ENCODE measurements around the gene BRD4.
"Not testable (repeated sequence)": the region's sequence is repeated elsewhere in the genome, so short reads cannot be mapped to it uniquely, and the experiment has no call there.

Gene BRD4

GRCh38 chr19:15360015-15360414, 27.7 kb upstream of the BRD4 start:
- H3K36me3 ChIP-seq (ENCODE audit: control insufficient read depth, insufficient read depth, low read length), result peaks cover 75% of the 10 kb centered on the region
- not testable (repeated sequence) for H3K27ac ChIP-seq (ENCODE audit: low read depth, low read length, severe bottlenecking); H3K9me3 ChIP-seq (ENCODE audit: control insufficient read depth, low read length); H3K4me3 ChIP-seq (ENCODE audit: extremely low read depth, insufficient read depth, low read length, poor library complexity, severe bottlenecking); H3K4me1 ChIP-seq (ENCODE audit: control insufficient read depth, insufficient read depth, low read length, poor library complexity, severe bottlenecking)
- 80 to 100% methylated on average over 1 of the region's 4 CpGs for WGBS, 2 experiments (ENCODE audit: insufficient coverage in 2 of 2)

DNA sequence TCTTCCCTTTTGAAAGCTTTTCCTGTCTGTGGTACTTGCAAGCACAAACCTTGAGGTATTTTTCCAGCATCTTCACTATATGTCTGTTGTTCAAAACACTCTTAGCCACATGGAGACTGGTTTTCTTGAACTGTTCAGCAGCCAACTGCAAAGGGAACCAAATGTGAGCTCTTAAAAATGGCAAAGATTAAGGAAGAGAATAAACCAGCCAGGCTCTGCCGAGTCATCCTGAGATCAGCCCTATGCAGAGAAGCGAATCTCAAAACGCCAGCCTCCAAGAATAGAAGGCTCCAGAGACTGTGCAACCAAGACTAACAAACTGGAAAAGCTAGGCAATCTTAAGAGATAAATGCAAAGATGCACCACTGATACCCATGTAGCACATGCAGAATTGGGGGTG, 26.6 kb upstream of the BRD4 start:
- H3K4me1 ChIP-seq (ENCODE audit: control insufficient read depth, insufficient read depth, low read length, poor library complexity, severe bottlenecking), result no peaks in the 10 kb centered on the region
- no peak overlapping the region for H3K4me3 ChIP-seq (ENCODE audit: extremely low read depth, insufficient read depth, low read length, poor library complexity, severe bottlenecking)
- H3K27ac ChIP-seq (ENCODE audit: low read depth, low read length, severe bottlenecking), result peak overlapping the region; percentile 47
- 97 to 100% methylated on average over 3 of the region's 3 CpGs for WGBS, 2 experiments (ENCODE audit: insufficient coverage in 2 of 2)
- no peaks in the 10 kb centered on the region for H3K9me3 ChIP-seq (ENCODE audit: control insufficient read depth, low read length)
- peaks cover 79% of the 10 kb centered on the region for H3K36me3 ChIP-seq (ENCODE audit: control insufficient read depth, insufficient read depth, low read length)

DNA sequence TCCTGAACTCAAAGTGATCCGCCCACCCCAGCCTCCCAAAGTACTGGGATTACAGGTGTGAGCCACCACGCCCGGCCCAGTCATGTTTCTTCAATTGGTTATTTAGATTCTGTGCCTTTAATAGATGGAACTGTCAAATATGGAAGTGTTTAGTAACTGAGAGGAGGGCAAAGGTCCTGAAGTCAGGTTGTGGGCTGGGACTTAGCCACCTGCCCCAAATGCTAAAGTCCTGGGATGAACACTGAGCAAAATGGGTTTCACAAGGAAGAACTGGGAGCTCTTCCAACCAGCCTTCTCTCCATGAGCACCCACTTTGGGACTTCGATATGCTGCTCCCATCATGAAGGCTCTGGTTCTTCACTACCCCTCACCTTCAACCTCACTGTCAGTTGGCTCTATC, 25.6 kb upstream of the BRD4 start:
- WGBS, 2 experiments (ENCODE audit: insufficient coverage in 2 of 2), result 96 to 97% methylated on average over 3 to 4 of the region's 4 CpGs
- no peaks in the 10 kb centered on the region for H3K9me3 ChIP-seq (ENCODE audit: control insufficient read depth, low read length)
- H3K36me3 ChIP-seq (ENCODE audit: control insufficient read depth, insufficient read depth, low read length), result peaks cover 88% of the 10 kb centered on the region
- no peak overlapping the region for H3K27ac ChIP-seq (ENCODE audit: low read depth, low read length, severe bottlenecking)
- no peaks in the 10 kb centered on the region for H3K4me1 ChIP-seq (ENCODE audit: control insufficient read depth, insufficient read depth, low read length, poor library complexity, severe bottlenecking)
- H3K4me3 ChIP-seq (ENCODE audit: extremely low read depth, insufficient read depth, low read length, poor library complexity, severe bottlenecking), result no peak overlapping the region

GRCh38 chr19:15354566-15355296, 22.4 kb upstream of the BRD4 start:
- Histone ChIP-seq H3K4me1 (ENCODE audit: control insufficient read depth, insufficient read depth, low read length, poor library complexity, severe bottlenecking) (no peaks in the 10 kb centered on the region), H3K9me3 (ENCODE audit: control insufficient read depth, low read length) (no peaks in the 10 kb centered on the region), H3K27ac (ENCODE audit: low read depth, low read length, severe bottlenecking) (no peak overlapping the region), H3K36me3 (ENCODE audit: control insufficient read depth, insufficient read depth, low read length) (peaks cover 72% of the 10 kb centered on the region), H3K4me3 (ENCODE audit: extremely low read depth, insufficient read depth, low read length, poor library complexity, severe bottlenecking) (no peak overlapping the region)
- WGBS, 2 experiments (ENCODE audit: insufficient coverage in 2 of 2), result 97 to 98% methylated on average over 27 of the region's 27 CpGs

DNA sequence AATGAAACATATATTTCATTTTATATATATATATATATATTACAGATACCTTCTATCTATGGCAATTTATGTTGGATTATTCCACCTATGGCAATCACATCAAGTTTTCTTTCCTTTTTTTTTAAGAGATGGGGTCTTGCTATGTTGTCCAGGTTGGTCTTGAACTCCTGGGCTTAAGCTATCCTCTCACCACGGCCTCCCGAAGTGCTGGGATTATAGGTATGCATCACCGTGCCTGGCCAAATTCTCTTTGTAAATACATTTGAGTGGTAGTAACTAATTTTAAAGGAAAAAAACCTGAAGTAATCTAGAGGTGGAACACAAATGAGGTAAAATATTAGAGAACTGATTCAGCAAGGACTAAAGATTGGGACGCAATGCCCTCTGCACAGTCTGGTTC, 21.6 kb upstream of the BRD4 start:
- 92 to 100% methylated on average over 1 of the region's 4 CpGs for WGBS, 2 experiments (ENCODE audit: insufficient coverage in 2 of 2)
- peaks cover 64% of the 10 kb centered on the region for H3K36me3 ChIP-seq (ENCODE audit: control insufficient read depth, insufficient read depth, low read length)
- H3K4me1 ChIP-seq (ENCODE audit: control insufficient read depth, insufficient read depth, low read length, poor library complexity, severe bottlenecking), result no peaks in the 10 kb centered on the region
- H3K9me3 ChIP-seq (ENCODE audit: control insufficient read depth, low read length), result no peaks in the 10 kb centered on the region
- no peak overlapping the region for H3K4me3 ChIP-seq (ENCODE audit: extremely low read depth, insufficient read depth, low read length, poor library complexity, severe bottlenecking)
- no peak overlapping the region for H3K27ac ChIP-seq (ENCODE audit: low read depth, low read length, severe bottlenecking)

- whole genome bisulfite sequencing, 2 experiments (ENCODE audit: insufficient coverage in 2 of 2), result 94 to 100% methylated on average over 6 to 7 of the region's 8 CpGs
- not testable (repeated sequence) for H3K9me3 ChIP-seq (ENCODE audit: control insufficient read depth, low read length); H3K4me3 ChIP-seq (ENCODE audit: extremely low read depth, insufficient read depth, low read length, poor library complexity, severe bottlenecking); H3K4me1 ChIP-seq (ENCODE audit: control insufficient read depth, insufficient read depth, low read length, poor library complexity, severe bottlenecking); H3K27ac ChIP-seq (ENCODE audit: low read depth, low read length, severe bottlenecking)
- H3K36me3 ChIP-seq (ENCODE audit: control insufficient read depth, insufficient read depth, low read length), result peaks cover 50% of the 10 kb centered on the region
Observed at GRCh38 chr19:15352535-15352934, 20.2 kb upstream of the BRD4 start.

DNA sequence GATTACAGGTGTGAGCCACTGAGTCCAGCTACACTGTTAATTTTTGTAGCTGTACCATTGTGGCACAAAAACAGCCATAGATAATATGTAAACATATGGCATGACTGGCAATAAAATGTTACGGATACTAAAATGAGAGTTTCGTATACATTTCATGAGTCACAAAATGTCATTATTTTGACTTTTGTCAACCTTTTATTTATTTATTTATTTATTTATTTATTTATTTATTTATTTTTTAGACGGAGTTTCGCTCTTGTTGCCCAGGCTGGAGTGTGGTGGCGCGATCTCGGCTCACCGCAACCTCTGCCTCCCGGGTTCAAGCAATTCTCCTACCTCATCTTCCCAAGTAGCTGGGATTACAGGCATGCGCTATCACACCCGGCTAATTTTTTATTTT, 9.0 kb upstream of the BRD4 start:
- H3K9me3 ChIP-seq (ENCODE audit: control insufficient read depth, low read length); H3K4me1 ChIP-seq (ENCODE audit: control insufficient read depth, insufficient read depth, low read length, poor library complexity, severe bottlenecking); H3K27ac ChIP-seq (ENCODE audit: low read depth, low read length, severe bottlenecking); H3K4me3 ChIP-seq (ENCODE audit: extremely low read depth, insufficient read depth, low read length, poor library complexity, severe bottlenecking): not testable (repeated sequence)
- WGBS, 2 experiments (ENCODE audit: insufficient coverage in 2 of 2), result 100% methylated on average over 5 of the region's 11 CpGs; no CpG with 5 or more reads in 1 of the 2 experiments
- peaks cover 33% of the 10 kb centered on the region for H3K36me3 ChIP-seq (ENCODE audit: control insufficient read depth, insufficient read depth, low read length)

- H3K27ac ChIP-seq (ENCODE audit: low read depth, low read length, severe bottlenecking), result no peak overlapping the region
- H3K4me1 ChIP-seq (ENCODE audit: control insufficient read depth, insufficient read depth, low read length, poor library complexity, severe bottlenecking), result no peaks in the 10 kb centered on the region
- no peak overlapping the region for H3K4me3 ChIP-seq (ENCODE audit: extremely low read depth, insufficient read depth, low read length, poor library complexity, severe bottlenecking)
- 90 to 100% methylated on average over 3 of the region's 4 CpGs for whole genome bisulfite sequencing, 2 experiments (ENCODE audit: insufficient coverage in 2 of 2)
- H3K36me3 ChIP-seq (ENCODE audit: control insufficient read depth, insufficient read depth, low read length), result peaks cover 26% of the 10 kb centered on the region
- H3K9me3 ChIP-seq (ENCODE audit: control insufficient read depth, low read length), result no peaks in the 10 kb centered on the region
Observed at GRCh38 chr19:15340086-15340485, 7.7 kb upstream of the BRD4 start.

DNA sequence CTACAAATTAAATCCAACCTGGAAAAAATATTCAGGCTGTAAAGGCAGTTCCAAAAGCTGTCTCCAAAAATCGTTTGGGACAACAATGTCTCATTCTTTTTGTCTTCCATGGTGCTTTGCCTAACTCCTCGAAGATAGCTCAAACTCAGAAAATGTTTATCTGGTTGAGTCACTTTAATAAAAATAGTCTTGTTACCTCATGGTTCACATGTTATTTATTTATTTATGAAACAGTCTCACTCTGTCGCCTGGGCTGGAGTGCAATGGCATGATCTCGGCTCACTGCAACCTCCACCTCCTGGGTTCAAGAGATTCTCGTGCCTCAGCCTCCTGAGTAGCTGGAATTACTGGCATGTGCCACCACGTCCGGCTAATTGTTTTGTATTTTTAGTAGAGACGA, 4.9 kb upstream of the BRD4 start:
- H3K27ac ChIP-seq (ENCODE audit: low read depth, low read length, severe bottlenecking), result no peak overlapping the region
- H3K4me3 ChIP-seq (ENCODE audit: extremely low read depth, insufficient read depth, low read length, poor library complexity, severe bottlenecking), result no peak overlapping the region
- 87 to 98% methylated on average over 6 to 7 of the region's 8 CpGs for WGBS, 2 experiments (ENCODE audit: insufficient coverage in 2 of 2)

DNA sequence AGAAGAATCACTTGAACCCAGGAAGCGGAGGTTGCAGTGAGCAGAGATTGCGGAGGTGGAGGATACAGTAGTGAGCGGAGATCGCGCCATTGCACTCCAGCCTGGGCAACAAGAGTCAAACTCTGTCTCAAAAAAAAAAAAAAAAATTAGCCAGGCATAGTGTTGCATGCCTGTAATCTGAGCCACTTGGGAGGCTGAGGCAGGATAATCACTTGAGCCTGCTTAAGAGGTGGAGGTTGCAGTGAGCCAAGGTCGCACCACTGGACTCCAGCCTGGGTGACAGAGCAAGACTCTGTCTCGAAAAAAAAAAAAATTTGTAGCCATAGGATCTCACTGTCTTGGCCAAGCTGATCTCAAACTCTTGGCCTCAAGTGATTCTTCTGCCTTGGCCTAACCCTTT, 3.7 kb upstream of the BRD4 start:
- H3K27ac ChIP-seq (ENCODE audit: low read depth, low read length, severe bottlenecking); H3K9me3 ChIP-seq (ENCODE audit: control insufficient read depth, low read length); H3K4me3 ChIP-seq (ENCODE audit: extremely low read depth, insufficient read depth, low read length, poor library complexity, severe bottlenecking); H3K4me1 ChIP-seq (ENCODE audit: control insufficient read depth, insufficient read depth, low read length, poor library complexity, severe bottlenecking): not testable (repeated sequence)
- H3K36me3 ChIP-seq (ENCODE audit: control insufficient read depth, insufficient read depth, low read length), result peaks cover 16% of the 10 kb centered on the region
- 89 to 91% methylated on average over 7 of the region's 7 CpGs for WGBS, 2 experiments (ENCODE audit: insufficient coverage in 2 of 2)

More for the DNA sequence above, 4.9 kb upstream of the BRD4 start:
- no peaks in the 10 kb centered on the region for H3K9me3 ChIP-seq (ENCODE audit: control insufficient read depth, low read length)
- peaks cover 2% of the 10 kb centered on the region for H3K4me1 ChIP-seq (ENCODE audit: control insufficient read depth, insufficient read depth, low read length, poor library complexity, severe bottlenecking)
- peaks cover 16% of the 10 kb centered on the region for H3K36me3 ChIP-seq (ENCODE audit: control insufficient read depth, insufficient read depth, low read length)

DNA sequence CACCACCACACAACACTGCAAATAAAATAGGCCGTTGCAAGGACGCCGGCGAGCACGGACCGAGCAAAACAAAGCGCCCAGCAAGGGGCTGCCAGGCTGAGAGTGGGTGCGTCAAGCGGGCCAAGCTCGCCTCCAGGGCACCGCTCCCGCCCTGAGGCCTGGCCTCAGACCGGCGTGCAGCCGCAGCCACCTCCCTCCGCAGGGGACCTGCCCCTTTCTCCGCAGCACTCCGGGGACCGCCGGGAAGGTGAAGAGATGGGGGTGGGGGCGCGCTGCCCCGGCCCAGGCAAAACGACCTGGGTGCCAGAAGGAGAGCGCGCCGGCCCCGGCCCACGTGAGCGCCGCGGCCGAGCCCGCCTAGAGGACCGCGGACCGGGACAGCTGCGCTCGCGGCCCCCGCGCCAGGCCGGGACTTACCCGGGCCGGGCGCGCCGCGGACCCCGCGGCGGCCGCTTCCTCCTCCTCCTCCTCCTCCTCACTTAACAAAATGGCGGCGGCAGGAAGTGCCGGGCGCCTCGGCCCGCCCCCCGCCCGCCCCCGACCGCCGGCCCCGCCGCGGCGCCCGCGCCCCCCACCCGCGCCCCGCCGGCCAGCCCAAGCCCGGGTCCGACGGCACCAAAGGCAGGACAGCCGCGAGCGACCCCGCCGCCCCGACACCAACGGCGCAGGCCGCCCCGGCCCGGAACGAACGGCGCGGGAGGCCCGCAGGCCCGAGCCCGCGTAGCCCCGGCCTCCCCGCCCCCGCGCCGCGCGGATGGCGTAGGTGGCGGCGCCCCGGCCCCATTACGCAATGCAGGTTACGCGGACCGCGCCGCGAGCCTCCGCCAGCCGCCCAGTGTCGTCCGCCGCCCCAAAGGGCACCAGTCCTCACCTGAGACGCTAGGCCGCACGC, 674 bp downstream of the BRD4 start:
- peak overlapping the region; percentile 95 for H3K27ac ChIP-seq (ENCODE audit: low read depth, low read length, severe bottlenecking)
- peaks cover 34% of the 10 kb centered on the region for H3K4me1 ChIP-seq (ENCODE audit: control insufficient read depth, insufficient read depth, low read length, poor library complexity, severe bottlenecking)
- WGBS, 2 experiments (ENCODE audit: insufficient coverage in 2 of 2), result 1% methylated on average over 60 to 69 of the region's 122 CpGs
- no peaks in the 10 kb centered on the region for H3K9me3 ChIP-seq (ENCODE audit: control insufficient read depth, low read length)
- H3K4me3 ChIP-seq (ENCODE audit: extremely low read depth, insufficient read depth, low read length, poor library complexity, severe bottlenecking), result peak overlapping the region; percentile 88
- no peaks in the 10 kb centered on the region for H3K36me3 ChIP-seq (ENCODE audit: control insufficient read depth, insufficient read depth, low read length)
